ENCODE data around the gene KCTD20. TPM values are rescaled to one million over a fixed set of nuclear protein-coding genes. Genes with fewer than 3 reads are reported as not detected.
A peak's percentile ranks its signal among the peaks of the same experiment; 100 is the strongest.

The KCTD20 gene
- total and polyA plus RNA-seq, 9 of the 15 experiments (the other 6 are each of a cell fraction or from before 2014, with no cell fraction given): 28.9 to 160 (median 70.6) TPM

GRCh38 chr6:36441307-36441894 lies 1.4 kb upstream of the KCTD20 start (continued):
- 0 out of 4 replicates have a peak, but pooled peaks of 1 of the 2 experiments have one; percentile 42 for TF ChIP-seq FOXA3 (CRISPR knock-in tag; conservative IDR thresholded peaks at IDR 0.05 in 1 of 2, IDR thresholded peaks at IDR 0.05 in 1 of 2)
- peak; percentile 60 for TF ChIP-seq E2F8 (IDR thresholded peaks at IDR 0.05; ENCODE audit: low read depth, partially characterized antibody)
- no peak for TF ChIP-seq ZNF398 (CRISPR knock-in tag; IDR thresholded peaks at IDR 0.05)
- TF ChIP-seq BACH1 (tag; IDR thresholded peaks at IDR 0.05): peak; percentile 84; the same call in 1 of the 2 replicates
- TF ChIP-seq MEF2D (tag; conservative IDR thresholded peaks at IDR 0.05; ENCODE audit: low read depth): no peak
- peak; percentile 97 for TF ChIP-seq ELF1 (tag; IDR thresholded peaks at IDR 0.05)
- TF ChIP-seq CSDE1 (IDR thresholded peaks at IDR 0.05): peak in 1 of 2 experiments; percentile 60; a peak in 1 of 4 replicates
- no peak for TF ChIP-seq ZNF431 (CRISPR knock-in tag; IDR thresholded peaks at IDR 0.05)
- TF ChIP-seq YY1 (IDR thresholded peaks at IDR 0.05; ENCODE audit: borderline replicate concordance in 1 of 3, control insufficient read depth in 1 of 3, extremely low read depth in 1 of 3, insufficient read depth in 3 of 3, insufficient read length in 1 of 3, insufficient replicate concordance in 2 of 3, low read depth in 1 of 3, low read length in 2 of 3): peak in 2 of 3 experiments; percentile 66 to 80
- TF ChIP-seq ZNF699 (CRISPR knock-in tag; IDR thresholded peaks at IDR 0.05; ENCODE audit: insufficient replicate concordance): no peak
- TF ChIP-seq FOXO4 (CRISPR knock-in tag; IDR thresholded peaks at IDR 0.05): no peak
- no peak for TF ChIP-seq ZBTB1 (CRISPR knock-in tag; IDR thresholded peaks at IDR 0.05; ENCODE audit: borderline replicate concordance, low read depth)
- no peak for TF ChIP-seq HNRNPK (IDR thresholded peaks at IDR 0.05; ENCODE audit: low read depth, low read length, poor library complexity, severe bottlenecking)
- no peak for TF ChIP-seq POLR3A (IDR thresholded peaks at IDR 0.05; ENCODE audit: borderline replicate concordance, extremely low read depth, insufficient read depth, insufficient read length)
- 0 out of 2 replicates have a peak, but pooled peaks have one; percentile 42 for TF ChIP-seq PATZ1 (CRISPR knock-in tag; IDR thresholded peaks at IDR 0.05; ENCODE audit: borderline replicate concordance)
- TF ChIP-seq HDAC2 (IDR thresholded peaks at IDR 0.05): no peak; the same call in 1 of the 2 replicates
- no peak for TF ChIP-seq KLF6 (CRISPR knock-in tag; IDR thresholded peaks at IDR 0.05; ENCODE audit: borderline replicate concordance)
